ENCODE results near the gene KCNQ5.

GRCh38 chr6:73086726-73087125 lies 464.9 kb downstream of the KCNQ5 start:
- TF ChIP-seq, protein P1, sequence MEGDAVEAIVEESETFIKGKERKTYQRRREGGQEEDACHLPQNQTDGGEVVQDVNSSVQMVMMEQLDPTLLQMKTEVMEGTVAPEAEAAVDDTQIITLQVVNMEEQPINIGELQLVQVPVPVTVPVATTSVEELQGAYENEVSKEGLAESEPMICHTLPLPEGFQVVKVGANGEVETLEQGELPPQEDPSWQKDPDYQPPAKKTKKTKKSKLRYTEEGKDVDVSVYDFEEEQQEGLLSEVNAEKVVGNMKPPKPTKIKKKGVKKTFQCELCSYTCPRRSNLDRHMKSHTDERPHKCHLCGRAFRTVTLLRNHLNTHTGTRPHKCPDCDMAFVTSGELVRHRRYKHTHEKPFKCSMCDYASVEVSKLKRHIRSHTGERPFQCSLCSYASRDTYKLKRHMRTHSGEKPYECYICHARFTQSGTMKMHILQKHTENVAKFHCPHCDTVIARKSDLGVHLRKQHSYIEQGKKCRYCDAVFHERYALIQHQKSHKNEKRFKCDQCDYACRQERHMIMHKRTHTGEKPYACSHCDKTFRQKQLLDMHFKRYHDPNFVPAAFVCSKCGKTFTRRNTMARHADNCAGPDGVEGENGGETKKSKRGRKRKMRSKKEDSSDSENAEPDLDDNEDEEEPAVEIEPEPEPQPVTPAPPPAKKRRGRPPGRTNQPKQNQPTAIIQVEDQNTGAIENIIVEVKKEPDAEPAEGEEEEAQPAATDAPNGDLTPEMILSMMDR (IDR thresholded peaks at IDR 0.05; ENCODE audit: low read length), result no peak
- no peak for TF ChIP-seq EZH2 (IDR thresholded peaks at IDR 0.05; ENCODE audit: borderline replicate concordance, low read length)
